ENCODE data around the gene TRAPPC2L. TPM values are rescaled to one million over a fixed set of nuclear protein-coding genes. Genes with fewer than 3 reads are reported as not detected.

TRAPPC2L gene
- total RNA-seq, 3 donors from 2014 or later: 78.9 to 105 (median 98.0) TPM

DNA sequence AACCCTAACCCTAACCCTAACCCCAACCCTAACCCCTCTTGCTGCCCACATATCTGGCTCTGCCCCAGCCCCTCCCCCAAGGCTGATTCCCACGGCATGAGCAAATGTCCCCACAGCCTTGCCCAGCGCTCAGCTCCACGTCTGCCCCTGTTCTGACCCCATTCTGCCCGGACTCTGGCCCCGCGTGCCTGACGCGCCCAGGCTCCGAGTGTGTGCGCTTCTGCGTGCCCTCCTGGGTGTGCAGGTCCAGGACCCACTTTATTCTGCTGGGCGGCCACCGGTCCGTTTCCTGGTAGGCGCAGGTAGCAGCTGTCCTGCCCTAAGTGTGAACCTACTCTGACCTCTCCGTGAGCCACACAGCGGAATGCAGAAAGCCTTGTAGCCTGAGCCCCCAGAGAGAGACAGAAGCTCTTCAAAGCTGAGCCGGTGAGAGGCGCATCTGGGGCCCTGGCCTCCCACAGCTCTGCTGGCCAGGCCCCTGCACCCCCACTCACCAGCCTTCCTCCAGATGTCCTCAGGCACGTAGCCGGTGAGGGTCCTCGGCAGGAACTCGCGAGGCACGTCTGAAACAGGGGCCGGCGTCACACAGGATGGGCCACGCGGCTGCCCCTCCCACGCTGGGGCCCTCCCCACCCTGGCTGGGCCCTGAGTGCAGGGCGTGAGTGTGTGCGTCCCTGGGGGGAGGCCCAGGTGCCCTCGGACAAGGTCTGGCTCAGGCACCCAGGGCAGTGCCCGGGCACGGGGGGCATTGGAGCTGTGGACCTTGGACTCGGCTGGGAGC, 23.5 kb downstream of the TRAPPC2L start:
- Mint-ChIP-seq H3K4me3 (no peak overlapping the region), H3K4me1 (ENCODE audit: low read depth) (peaks cover 3% of the 10 kb centered on the region), H3K27me3 (ENCODE audit: low read depth) (no peaks in the 10 kb centered on the region), H3K9me3 (no peaks in the 10 kb centered on the region), H3K36me3 (ENCODE audit: insufficient read depth) (no peaks in the 10 kb centered on the region)
- ATAC-seq (no peak), DNase-seq (no peak)

DNA sequence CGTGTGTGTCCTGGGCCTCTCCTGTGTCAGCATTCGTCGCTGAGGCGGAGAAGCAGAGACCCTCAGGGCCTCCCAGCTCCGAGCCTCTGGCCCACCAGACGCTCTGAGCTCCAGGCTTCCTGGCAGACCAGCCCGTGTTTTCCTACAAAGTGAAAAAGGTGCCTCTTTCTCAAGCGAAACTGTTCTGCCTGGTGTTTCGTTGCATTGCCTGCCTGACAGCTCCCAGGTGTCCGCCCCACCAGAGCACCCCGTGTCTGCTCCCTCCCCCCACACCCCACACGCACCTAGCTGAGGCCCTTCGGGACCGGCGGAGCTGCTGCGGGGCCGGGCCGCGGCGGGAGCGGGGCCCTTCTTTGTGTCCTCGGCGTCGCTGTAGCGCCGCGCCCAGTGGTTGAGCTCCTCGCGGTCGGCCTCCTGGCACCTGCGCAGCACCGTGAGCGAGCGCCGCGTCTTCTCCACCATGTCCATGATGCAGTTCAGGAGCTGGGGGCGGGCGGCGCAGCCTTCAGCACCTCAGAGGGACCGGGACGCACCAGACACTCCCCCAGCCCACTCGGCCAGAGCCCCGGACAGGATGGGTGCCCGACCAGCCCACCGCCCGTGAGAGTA, 24.2 kb downstream of the TRAPPC2L start:
- H3K36me3 Mint-ChIP-seq (ENCODE audit: insufficient read depth): no peaks in the 10 kb centered on the region
- no peak for DNase-seq
- no peaks in the 10 kb centered on the region for H3K9me3 Mint-ChIP-seq
- no peak for ATAC-seq
- H3K27me3 Mint-ChIP-seq (ENCODE audit: low read depth): no peaks in the 10 kb centered on the region
- H3K4me3 Mint-ChIP-seq: no peak overlapping the region
- peaks cover 3% of the 10 kb centered on the region for H3K4me1 Mint-ChIP-seq (ENCODE audit: low read depth)

DNA sequence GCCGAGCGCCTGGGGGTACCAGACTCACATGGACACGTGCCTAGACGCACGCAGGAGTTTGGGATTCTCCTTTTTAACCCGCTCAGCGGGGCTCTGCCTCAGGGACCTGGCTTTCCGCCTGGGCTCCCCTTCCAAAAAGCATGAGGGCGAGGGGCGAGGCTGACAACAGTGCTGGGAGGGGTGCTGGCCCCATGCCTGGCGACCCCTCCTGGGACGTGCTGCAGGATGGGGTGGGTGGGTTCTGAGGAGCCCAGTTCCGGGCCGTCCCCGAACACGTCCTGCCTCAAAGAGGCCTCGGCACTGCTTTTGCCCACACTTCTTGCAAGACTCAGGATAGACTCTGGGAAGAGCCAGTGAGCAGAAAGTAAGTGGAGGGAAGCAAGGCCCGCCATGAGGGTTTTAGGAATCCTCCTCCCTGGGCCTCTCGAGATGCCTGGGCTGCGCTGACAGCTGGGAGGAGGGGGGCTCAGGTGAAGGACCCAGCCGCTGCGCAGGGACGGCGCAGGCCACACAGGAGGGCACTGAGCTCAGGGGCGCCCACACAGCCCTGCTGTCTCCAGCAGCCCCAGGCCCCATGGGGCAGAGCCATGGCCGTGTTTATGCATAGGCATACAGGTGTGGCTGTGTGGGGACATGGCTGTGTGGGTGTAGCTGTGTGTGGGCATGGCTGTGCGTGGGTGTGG, 24.9 kb downstream of the TRAPPC2L start:
- Mint-ChIP-seq H3K4me1 (ENCODE audit: low read depth) (peaks cover 3% of the 10 kb centered on the region), H3K27me3 (ENCODE audit: low read depth) (no peaks in the 10 kb centered on the region), H3K36me3 (ENCODE audit: insufficient read depth) (no peaks in the 10 kb centered on the region), H3K4me3 (no peak overlapping the region), H3K9me3 (no peaks in the 10 kb centered on the region)
- no peak for DNase-seq
- ATAC-seq: no peak

DNA sequence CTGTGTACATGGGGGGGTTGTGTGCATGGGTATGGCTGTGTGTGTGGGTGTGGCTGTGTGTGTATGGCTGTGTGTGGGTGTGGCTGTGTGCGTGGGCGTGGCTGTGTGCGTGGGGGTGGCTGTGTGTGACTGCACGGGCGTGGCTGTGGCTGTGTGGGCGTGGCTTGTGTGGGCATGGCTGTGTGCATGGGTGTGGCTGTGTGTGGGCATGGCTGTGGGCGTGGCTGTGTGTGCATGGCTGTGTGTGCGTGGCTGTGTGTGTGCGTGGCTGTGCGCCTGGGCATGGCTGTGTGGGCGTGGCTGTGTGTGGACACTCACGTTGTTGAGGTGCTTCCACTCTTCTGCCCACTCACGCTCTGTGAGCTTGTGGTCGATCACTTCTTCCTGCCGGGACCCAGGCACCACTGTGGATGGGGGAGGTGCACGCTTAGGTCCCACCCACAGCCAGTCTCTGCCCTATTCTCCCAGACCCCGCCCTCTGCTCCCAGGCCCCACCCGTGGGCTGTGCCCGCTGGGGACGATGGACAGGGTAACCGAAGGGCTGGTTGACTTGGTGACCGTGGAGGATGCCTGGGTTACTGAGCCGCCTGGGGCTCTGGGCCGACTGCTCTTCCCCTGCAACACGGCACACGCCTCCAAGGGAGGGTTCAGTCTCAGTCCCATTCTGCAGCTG, 25.6 kb downstream of the TRAPPC2L start:
- H3K9me3 Mint-ChIP-seq: no peaks in the 10 kb centered on the region
- no peaks in the 10 kb centered on the region for H3K27me3 Mint-ChIP-seq (ENCODE audit: low read depth)
- no peak for ATAC-seq
- no peaks in the 10 kb centered on the region for H3K36me3 Mint-ChIP-seq (ENCODE audit: insufficient read depth)
- H3K4me1 Mint-ChIP-seq (ENCODE audit: low read depth): peaks cover 3% of the 10 kb centered on the region
- DNase-seq: no peak
- H3K4me3 Mint-ChIP-seq: no peak overlapping the region

DNA sequence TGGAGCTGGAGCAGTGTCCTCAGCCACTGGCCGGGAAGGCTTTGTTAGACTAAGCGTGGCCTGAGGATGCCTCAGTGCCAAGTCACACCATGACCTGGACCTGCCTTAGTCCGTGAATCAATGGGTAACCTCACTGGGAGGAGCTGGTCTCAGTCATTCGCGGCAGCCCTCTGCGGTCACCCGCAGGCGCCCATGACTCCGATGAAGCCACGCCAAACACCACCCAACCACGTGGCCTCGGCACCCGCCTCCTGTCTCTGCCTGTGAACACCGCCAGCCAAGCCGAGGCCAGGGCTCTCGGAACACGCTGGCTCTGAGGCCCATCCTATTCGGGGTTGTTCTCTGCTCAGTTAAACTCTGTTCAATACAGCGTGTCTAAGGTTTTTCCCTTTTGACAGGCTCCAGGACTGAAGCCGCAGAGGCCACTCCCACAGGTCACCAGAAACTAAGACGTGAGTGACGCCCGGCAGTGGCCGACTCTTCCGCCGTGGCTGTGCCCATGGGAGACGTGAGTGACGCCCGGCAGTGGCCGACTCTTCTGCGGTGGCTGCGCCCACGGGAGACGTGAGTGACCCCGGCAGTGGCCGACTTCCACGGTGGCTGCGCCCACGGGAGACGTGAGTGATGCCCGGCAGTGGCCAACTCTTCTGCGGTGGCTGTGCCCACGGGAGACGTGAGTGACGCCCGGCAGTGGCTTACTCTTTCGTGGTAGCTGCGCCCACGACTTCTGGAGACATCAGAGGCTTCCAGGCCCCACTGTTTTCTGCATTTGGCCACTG, 26.4 kb downstream of the TRAPPC2L start:
- H3K27me3 Mint-ChIP-seq (ENCODE audit: low read depth): no peaks in the 10 kb centered on the region
- no peaks in the 10 kb centered on the region for H3K36me3 Mint-ChIP-seq (ENCODE audit: insufficient read depth)
- DNase-seq (no peak), ATAC-seq (no peak)
- peaks cover 3% of the 10 kb centered on the region for H3K4me1 Mint-ChIP-seq (ENCODE audit: low read depth)
- no peaks in the 10 kb centered on the region for H3K9me3 Mint-ChIP-seq
- no peak overlapping the region for H3K4me3 Mint-ChIP-seq

- H3K4me1 Mint-ChIP-seq (ENCODE audit: low read depth): peaks cover 3% of the 10 kb centered on the region
- H3K36me3 Mint-ChIP-seq (ENCODE audit: insufficient read depth): no peaks in the 10 kb centered on the region
- no peak overlapping the region for H3K4me3 Mint-ChIP-seq
- ATAC-seq (no peak), DNase-seq (no peak)
- no peaks in the 10 kb centered on the region for H3K9me3 Mint-ChIP-seq
- no peaks in the 10 kb centered on the region for H3K27me3 Mint-ChIP-seq (ENCODE audit: low read depth)
These were observed 27.0 kb downstream of the TRAPPC2L start for GRCh38 chr16:88883946-88884345.

GRCh38 chr16:88884569-88885271, 27.8 kb downstream of the TRAPPC2L start:
- DNase-seq: no peak
- no peak for ATAC-seq
- H3K36me3 Mint-ChIP-seq (ENCODE audit: insufficient read depth): no peaks in the 10 kb centered on the region
- no peaks in the 10 kb centered on the region for H3K9me3 Mint-ChIP-seq
- no peak overlapping the region for H3K4me3 Mint-ChIP-seq
- peaks cover 3% of the 10 kb centered on the region for H3K4me1 Mint-ChIP-seq (ENCODE audit: low read depth)
- no peaks in the 10 kb centered on the region for H3K27me3 Mint-ChIP-seq (ENCODE audit: low read depth)

GRCh38 chr16:88885693-88886280, 28.9 kb downstream of the TRAPPC2L start:
- H3K4me3 Mint-ChIP-seq: no peak overlapping the region
- no peak for DNase-seq
- no peaks in the 10 kb centered on the region for H3K9me3 Mint-ChIP-seq
- no peak for ATAC-seq
- no peaks in the 10 kb centered on the region for H3K27me3 Mint-ChIP-seq (ENCODE audit: low read depth)
- no peaks in the 10 kb centered on the region for H3K36me3 Mint-ChIP-seq (ENCODE audit: insufficient read depth)
- peaks cover 3% of the 10 kb centered on the region for H3K4me1 Mint-ChIP-seq (ENCODE audit: low read depth)

- Mint-ChIP-seq H3K4me1 (ENCODE audit: low read depth) (peaks cover 3% of the 10 kb centered on the region), H3K36me3 (ENCODE audit: insufficient read depth) (no peaks in the 10 kb centered on the region), H3K27me3 (ENCODE audit: low read depth) (no peaks in the 10 kb centered on the region), H3K9me3 (no peaks in the 10 kb centered on the region), H3K4me3 (no peak overlapping the region)
- DNase-seq (no peak), ATAC-seq (no peak)
These were observed 29.5 kb downstream of the TRAPPC2L start for GRCh38 chr16:88886420-88886844.

- Mint-ChIP-seq H3K36me3 (ENCODE audit: insufficient read depth) (no peaks in the 10 kb centered on the region), H3K4me1 (ENCODE audit: low read depth) (peaks cover 3% of the 10 kb centered on the region), H3K9me3 (no peaks in the 10 kb centered on the region), H3K4me3 (no peak overlapping the region), H3K27me3 (ENCODE audit: low read depth) (no peaks in the 10 kb centered on the region)
- ATAC-seq (no peak), DNase-seq (no peak)
These were observed 30.1 kb downstream of the TRAPPC2L start for GRCh38 chr16:88886845-88887521.

- Mint-ChIP-seq H3K4me1 (ENCODE audit: low read depth) (no peaks in the 10 kb centered on the region), H3K9me3 (no peaks in the 10 kb centered on the region), H3K4me3 (no peak overlapping the region), H3K27me3 (ENCODE audit: low read depth) (no peaks in the 10 kb centered on the region), H3K36me3 (ENCODE audit: insufficient read depth) (no peaks in the 10 kb centered on the region)
- ATAC-seq (no peak), DNase-seq (no peak)
These were observed 31.1 kb downstream of the TRAPPC2L start for GRCh38 chr16:88888057-88888456.

DNA sequence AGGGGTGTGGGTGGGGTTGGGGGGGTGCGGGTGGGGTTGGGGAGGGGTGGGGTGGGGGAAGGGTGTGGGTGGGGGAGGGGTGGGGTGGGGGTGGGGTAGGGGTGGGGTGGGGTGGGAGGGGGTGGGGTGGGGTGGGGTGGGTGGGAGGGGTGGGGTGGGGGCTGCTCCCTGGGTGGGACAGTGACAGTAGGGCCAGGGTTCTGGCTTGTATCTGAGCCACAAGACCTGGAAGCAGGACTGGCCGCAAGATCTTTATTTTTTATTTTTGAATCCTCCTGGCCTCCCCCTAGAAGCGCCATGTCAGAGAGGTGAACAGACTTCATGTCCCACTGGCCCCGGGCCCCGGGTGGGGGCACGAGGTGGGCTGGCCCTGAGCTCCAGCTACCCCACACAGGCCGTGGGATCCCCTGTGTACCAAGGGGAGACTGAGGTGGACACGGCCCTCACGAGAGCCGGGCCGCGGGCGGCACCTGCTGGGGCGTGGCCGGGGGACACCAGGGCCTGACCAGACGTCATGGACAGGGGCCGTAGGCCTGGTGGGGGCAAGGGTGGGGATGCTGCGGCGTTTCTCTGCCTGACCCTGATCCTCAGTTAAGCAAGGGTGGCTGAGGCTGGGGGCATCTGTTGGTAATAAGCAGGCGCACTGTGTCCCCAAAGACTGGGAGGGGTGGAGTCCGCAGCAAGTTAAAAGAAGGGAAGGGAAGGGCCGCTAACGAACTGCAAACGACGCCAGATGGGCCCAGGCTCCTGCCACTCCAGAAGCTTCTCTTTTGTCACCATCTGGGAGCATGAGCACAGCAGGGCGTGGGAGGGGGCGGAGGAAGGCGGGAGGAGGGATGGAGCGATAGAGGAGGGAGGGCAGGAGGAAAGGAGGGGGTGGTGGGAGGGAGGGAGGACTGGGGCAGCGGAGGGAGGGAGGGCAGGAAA, 31.8 kb downstream of the TRAPPC2L start:
- no peak for ATAC-seq
- no peaks in the 10 kb centered on the region for H3K27me3 Mint-ChIP-seq (ENCODE audit: low read depth)
- no peaks in the 10 kb centered on the region for H3K36me3 Mint-ChIP-seq (ENCODE audit: insufficient read depth)
- H3K9me3 Mint-ChIP-seq: no peaks in the 10 kb centered on the region
- H3K4me3 Mint-ChIP-seq: no peak overlapping the region
- DNase-seq: no peak
- no peaks in the 10 kb centered on the region for H3K4me1 Mint-ChIP-seq (ENCODE audit: low read depth)

All from activated T-cell treated with anti-CD3 and anti-CD28 coated beads, Interleukin-2, amount 50 U/mL, for 4 hours (primary cell).